K562 (cell line): ENCODE measurements around the gene CTDSP1. TPM values are rescaled to one million over a fixed set of nuclear protein-coding genes. Genes with fewer than 3 reads are reported as not detected.

Experiments
- ARNT ChIP-seq, 2 experiments: fragments of 450-650 bp; IDR thresholded peaks; 2 replicates each; pipeline ENCODE4 v1.6.1; 2016; ENCODE audit warnings: mild to moderate bottlenecking in 1 of 2
- CCNT2 ChIP-seq: IDR thresholded peaks from 2 replicates; pipeline ENCODE4 v1.6.1; 2011; ENCODE audit warnings: borderline replicate concordance, low read depth, mild to moderate bottlenecking, moderate library complexity, mixed read lengths, low read length; ENCODE audit not compliant: insufficient read length; ENCODE audit errors: extremely low read depth
- CGGBP1 ChIP-seq: fragments of 250-450 bp; sonication (Bioruptor Pico); IDR thresholded peaks from 2 replicates; pipeline ENCODE4 v1.9.0; 2021; ENCODE audit warnings: mild to moderate bottlenecking
- CLOCK ChIP-seq: fragments of 250-450 bp; sonication (Bioruptor Pico); IDR thresholded peaks from 2 replicates; pipeline ENCODE4 v1.4.0; 2020; ENCODE audit warnings: mild to moderate bottlenecking, moderate library complexity, borderline replicate concordance
- CREB1 ChIP-seq, 2 experiments: sonication (generic) in 1 of 2; formaldehyde crosslinking in 1 of 2; IDR thresholded peaks; 2 replicates each; pipeline versions ENCODE4 v1.6.1 to v1.8.0; 2012 to 2022; ENCODE audit warnings: inconsistent platforms in 1 of 2, mild to moderate bottlenecking in 1 of 2, missing genetic modification reagents in 1 of 2, moderate library complexity in 1 of 2
- EWSR1 ChIP-seq: fragments of 450-650 bp; IDR thresholded peaks from 2 replicates; pipeline ENCODE4 v1.6.1; 2018; ENCODE audit warnings: borderline replicate concordance, mild to moderate bottlenecking, low read depth, moderate library complexity; ENCODE audit not compliant: partially characterized antibody
- GTF3C2 ChIP-seq: IDR thresholded peaks from 3 replicates; pipeline ENCODE4 v1.6.1; 2011; ENCODE audit warnings: borderline replicate concordance, mild to moderate bottlenecking, moderate library complexity; ENCODE audit not compliant: insufficient read length; ENCODE audit errors: extremely low read depth
- KLF13 ChIP-seq: fragments of 450-650 bp; IDR thresholded peaks from 2 replicates; pipeline ENCODE4 v1.6.1; 2016; ENCODE audit warnings: missing genetic modification characterization, low read depth, mild to moderate bottlenecking, missing compliant biosample characterization, moderate library complexity, borderline replicate concordance
- NCOA6 ChIP-seq: fragments of 450-650 bp; IDR thresholded peaks from 2 replicates; pipeline ENCODE4 v1.6.1; 2017; ENCODE audit warnings: mild to moderate bottlenecking
- NR3C1 ChIP-seq: sonication (generic); formaldehyde crosslinking; IDR thresholded peaks from 2 replicates; pipeline ENCODE4 v1.8.1; 2022; ENCODE audit warnings: missing genetic modification reagents
- PHF21A ChIP-seq: fragments of 450-650 bp; IDR thresholded peaks from 2 replicates; pipeline ENCODE4 v1.6.1; 2017; ENCODE audit warnings: low read depth, borderline replicate concordance
- POLR2AphosphoS2 ChIP-seq: IDR thresholded peaks from 2 replicates; pipeline ENCODE4 v1.6.1; 2012; ENCODE audit warnings: low read length, improper control_type of control experiment
- SNIP1 ChIP-seq: fragments of 450-650 bp; IDR thresholded peaks from 2 replicates; pipeline ENCODE4 v1.7.1; 2017; ENCODE audit warnings: low read depth, mild to moderate bottlenecking
- STAT5A ChIP-seq: IDR thresholded peaks from 2 replicates; pipeline ENCODE4 v1.6.1; 2012; ENCODE audit warnings: low read length, inconsistent platforms, borderline replicate concordance
- TAF9B ChIP-seq: fragments of 450-650 bp; IDR thresholded peaks from 2 replicates; pipeline ENCODE4 v1.6.1; 2018; ENCODE audit warnings: mild to moderate bottlenecking; ENCODE audit not compliant: partially characterized antibody
- ZBTB2 ChIP-seq: fragments of 450-650 bp; IDR thresholded peaks from 2 replicates; pipeline ENCODE4 v1.6.1; 2016; ENCODE audit warnings: antibody characterized with exemption
- polyA plus RNA-seq, 8 experiments: library from polyadenylated mRNA; depleted of rRNA in 4 of 8; stranded (reverse) in 5 of 8; unstranded in 3 of 8; fragments of >200 nt; fragmentation: Nextera tagmentation in 2 of 8; fragmentation: Illumina TruSeq in 1 of 8; extraction: Ambion mirVana in 2 of 8; extraction: Trizol in 1 of 8; gene quantifications; 2 replicates each; pipeline versions ENCODE4 v1.2.1 to v1.2.3, GENCODE V29; 2011 to 2014; ENCODE audit warnings: inconsistent platforms in 1 of 8, missing spikeins in 1 of 8
- total RNA-seq, 7 experiments: library from RNA; depleted of rRNA in 6 of 7; stranded (reverse); fragments of >200 nt in 6 of 7; fragmentation: Illumina TruSeq in 2 of 7; extraction: Trizol in 2 of 7; gene quantifications; 2 replicates each; pipeline versions ENCODE4 v1.2.1 to v1.2.3, GENCODE V29; 2011 to 2021; ENCODE audit warnings: low replicate concordance in 1 of 7
- TF ChIP-seq, protein P1 (sequence below): fragments of 450-650 bp; conservative IDR thresholded peaks from 2 replicates; pipeline ENCODE4 v1.6.1; 2016; ENCODE audit warnings: missing genetic modification characterization, low read depth, mild to moderate bottlenecking, missing compliant biosample characterization, moderate library complexity

Gene CTDSP1
- total and polyA plus RNA-seq, 9 of the 15 experiments (the other 6 are each of a cell fraction or from before 2014, with no cell fraction given) = 2.4 to 74.8 (median 45.8) TPM

DNA sequence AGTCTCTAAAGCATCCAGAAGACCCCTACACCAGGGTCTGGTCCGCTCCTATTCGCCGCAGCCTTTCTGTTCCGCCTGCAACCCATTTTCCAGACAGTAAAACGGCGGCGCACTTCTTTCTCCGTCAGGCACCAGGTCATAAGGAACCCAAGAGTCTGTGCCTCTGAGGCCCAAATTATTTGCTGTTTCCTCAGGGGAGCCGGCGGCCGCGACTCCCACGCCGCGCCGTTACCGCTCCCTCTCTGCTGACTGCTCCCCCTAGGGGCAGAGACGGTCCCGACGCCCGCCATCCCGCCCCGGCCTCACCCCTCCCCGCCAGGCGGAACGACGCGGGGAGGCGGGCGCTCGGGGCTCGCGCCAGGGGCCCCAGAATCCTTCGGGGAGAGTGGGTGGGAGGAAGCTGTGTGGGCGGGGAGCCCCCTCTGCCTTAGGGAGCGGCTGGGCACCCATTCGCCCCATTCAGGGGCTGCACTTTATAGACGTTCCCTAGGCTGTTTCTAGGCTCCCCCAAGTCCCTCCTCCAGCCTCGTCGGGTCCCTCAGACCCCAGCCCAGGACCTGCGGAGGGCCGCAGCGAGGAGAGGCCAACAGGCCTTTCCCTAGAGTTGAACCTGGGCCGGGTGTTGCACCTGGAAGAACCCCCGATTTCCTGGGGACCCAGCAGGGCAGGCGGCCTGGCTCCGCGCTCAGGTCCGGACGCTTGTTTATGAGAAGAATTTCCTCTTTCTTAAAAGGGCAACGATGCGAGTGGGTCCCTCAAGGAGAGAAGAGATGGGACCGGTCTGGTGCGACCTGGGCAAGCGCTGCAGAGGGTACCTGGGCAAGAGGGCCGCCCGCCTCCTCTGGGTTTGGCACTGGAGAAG lies 3.6 kb upstream of the CTDSP1 start (continued):
- TF ChIP-seq, protein P1, sequence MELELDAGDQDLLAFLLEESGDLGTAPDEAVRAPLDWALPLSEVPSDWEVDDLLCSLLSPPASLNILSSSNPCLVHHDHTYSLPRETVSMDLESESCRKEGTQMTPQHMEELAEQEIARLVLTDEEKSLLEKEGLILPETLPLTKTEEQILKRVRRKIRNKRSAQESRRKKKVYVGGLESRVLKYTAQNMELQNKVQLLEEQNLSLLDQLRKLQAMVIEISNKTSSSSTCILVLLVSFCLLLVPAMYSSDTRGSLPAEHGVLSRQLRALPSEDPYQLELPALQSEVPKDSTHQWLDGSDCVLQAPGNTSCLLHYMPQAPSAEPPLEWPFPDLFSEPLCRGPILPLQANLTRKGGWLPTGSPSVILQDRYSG = no peak
- TF ChIP-seq PHF21A (0 out of 2 replicates have a peak, but pooled peaks have one; percentile 79), CLOCK (CRISPR knock-in tag) (no peak), GTF3C2 (no peak), CREB1 (IDR thresholded peaks at IDR 0.05) (peak; percentile 80), CREB1 (CRISPR knock-in tag; IDR thresholded peaks at IDR 0.05) (peak; percentile 78), ZBTB2 (0 out of 2 replicates have a peak, but pooled peaks have one; percentile 42), ARNT (IDR thresholded peaks at IDR 0.05) (no peak), SNIP1 (peak; percentile 97), NCOA6 (no peak), KLF13 (tag) (no peak), CCNT2 (peak; percentile 96), EWSR1 (no peak), NR3C1 (no peak), TAF9B (no peak), CGGBP1 (CRISPR knock-in tag) (no peak), STAT5A (no peak), POLR2AphosphoS2 (peak; percentile 71)
